Suprapubic skin (tissue), 4 donors: ENCODE data around the gene NAPA. TPM values are rescaled to one million over a fixed set of nuclear protein-coding genes. Genes with fewer than 3 reads are reported as not detected.

ENCODE experiments used
- DNase-seq, 2 donors: peaks; one replicate each; pipeline ENCODE4 v3.0.0-alpha.2; 2019; ENCODE audit warnings: low spot score in 2 of 2
- H3K27ac ChIP-seq: fragments of 200-600 bp; sonication (generic); one replicate; pipeline ENCODE4 v1.5.1; 2019
- H3K27me3 ChIP-seq: fragments of 200-600 bp; sonication (generic); one replicate; pipeline ENCODE4 v1.5.1; 2019
- H3K36me3 ChIP-seq: fragments of 200-600 bp; sonication (generic); one replicate; pipeline ENCODE4 v1.5.1; 2019
- H3K4me1 ChIP-seq: fragments of 200-600 bp; sonication (generic); one replicate; pipeline ENCODE4 v1.5.1; 2019
- H3K4me3 ChIP-seq: fragments of 200-600 bp; sonication (generic); one replicate; pipeline ENCODE4 v1.5.1; 2019; ENCODE audit warnings: mild to moderate bottlenecking
- H3K9me3 ChIP-seq: fragments of 200-600 bp; sonication (generic); one replicate; pipeline ENCODE4 v1.5.1; 2019
- CTCF ChIP-seq, 2 donors: fragments of 200-600 bp in 1 of 2; fragments of 450-650 bp in 1 of 2; sonication (generic) in 1 of 2; IDR thresholded peaks; one replicate each; pipeline ENCODE4 v1.5.1; 2016 to 2019; ENCODE audit warnings: antibody characterized with exemption in 2 of 2, mild to moderate bottlenecking in 1 of 2, moderate library complexity in 1 of 2
- EP300 ChIP-seq: sonication (generic); formaldehyde crosslinking; IDR thresholded peaks from one replicate; pipeline ENCODE4 v1.6.1; 2017; ENCODE audit warnings: antibody characterized with exemption
- POLR2A ChIP-seq, 2 donors: fragments of 450-650 bp; IDR thresholded peaks; one replicate each; pipeline ENCODE4 v1.6.1; 2017; ENCODE audit warnings: antibody characterized with exemption in 2 of 2, mild to moderate bottlenecking in 2 of 2, moderate library complexity in 2 of 2
- POLR2AphosphoS5 ChIP-seq, 3 donors: sonication (generic); formaldehyde crosslinking; IDR thresholded peaks; one replicate each; pipeline ENCODE4 v1.6.1; 2017; ENCODE audit warnings: antibody characterized with exemption in 3 of 3
- WGBS: methylation state at CpG from one replicate; pipeline ENCODE4 v1.1.5; 2018; 5-methylcytosine and 5-hydroxymethylcytosine counted together
- total RNA-seq, 4 donors: library from RNA; depleted of rRNA; stranded (reverse); fragments of >200 nt; gene quantifications; one replicate each; pipeline ENCODE4 v1.1.0, GENCODE V29; 2016

The NAPA gene
- total RNA-seq, 4 donors from 2014 or later = 170 to 232 (median 193) TPM

GRCh38 chr19:47443331-47443730, 71.5 kb downstream of the NAPA start:
- 59% methylated on average over 12 of the region's 12 CpGs for WGBS
- H3K36me3 ChIP-seq = no peaks in the 10 kb centered on the region
- DNase-seq = no peak
- H3K9me3 ChIP-seq = no peaks in the 10 kb centered on the region
- no peak overlapping the region for H3K4me3 ChIP-seq
- TF ChIP-seq CTCF (IDR thresholded peaks at IDR 0.05) (no peak), POLR2A (IDR thresholded peaks at IDR 0.05) (no peak), POLR2AphosphoS5 (IDR thresholded peaks at IDR 0.05) (no peak)
- peaks cover 82% of the 10 kb centered on the region for H3K27me3 ChIP-seq
- H3K4me1 ChIP-seq = peaks cover 26% of the 10 kb centered on the region
- no peak overlapping the region for H3K27ac ChIP-seq

GRCh38 chr19:47438793-47439220, 76.1 kb downstream of the NAPA start:
- Histone ChIP-seq H3K4me1 (no peaks in the 10 kb centered on the region), H3K27me3 (peaks cover 64% of the 10 kb centered on the region), H3K9me3 (no peaks in the 10 kb centered on the region), H3K4me3 (no peak overlapping the region), H3K36me3 (no peaks in the 10 kb centered on the region), H3K27ac (no peak overlapping the region)
- no peak for DNase-seq
- TF ChIP-seq POLR2AphosphoS5 (IDR thresholded peaks at IDR 0.05) = no peak
- TF ChIP-seq EP300 = no peak
- WGBS = 46% methylated on average over 4 of the region's 5 CpGs

Other genes with a start within 250 kb of the NAPA start
- 10 to 100 TPM in 2 of 4 donors, 1 to 10 TPM in 2; 6.6 to 13.5 (median 10.6) TPM for gene INAFM1, start 240.2 kb downstream of the NAPA start, total RNA-seq
- gene C5AR1, start 205.2 kb downstream of the NAPA start, total RNA-seq = 1 to 10 TPM; 1.2 to 2.4 (median 1.5) TPM
- 1 to 10 TPM in 2 of 4 donors, under 1 TPM in 2; 0.68 to 3.1 (median 1.5) TPM for gene C5AR2, start 182.9 kb downstream of the NAPA start, total RNA-seq
- gene DHX34, start 165.7 kb downstream of the NAPA start, total RNA-seq = 10 to 100 TPM; 21.6 to 32.2 (median 25.3) TPM
- gene MEIS3, start 95.5 kb downstream of the NAPA start, total RNA-seq = 1 to 10 TPM; 1.6 to 5.5 (median 3.1) TPM
- 1 to 10 TPM in 1 of 4 donors, under 1 TPM in 2, not detected in 1; 0.26 to 1.2 (median 0.38) TPM for gene SLC8A2, start 43.2 kb downstream of the NAPA start, total RNA-seq
- 10 to 100 TPM in 1 of 4 donors, 1 to 10 TPM in 3; 4.3 to 16.3 (median 5.9) TPM for gene KPTN, start 30.8 kb downstream of the NAPA start, total RNA-seq
- under 1 TPM in 3 of 4 donors, not detected in 1; 0.49 to 0.80 (median 0.51) TPM for gene ZNF541, start 58.1 kb upstream of the NAPA start, total RNA-seq
- 10 to 100 TPM; 10.7 to 33.6 (median 22.9) TPM for gene BICRA, start 94.1 kb upstream of the NAPA start, total RNA-seq
- 10 to 100 TPM; 48.5 to 84.7 (median 70.5) TPM for gene EHD2, start 198.4 kb upstream of the NAPA start, total RNA-seq
- gene NOP53, start 230.5 kb upstream of the NAPA start, total RNA-seq = 100 to 1,000 TPM; 329 to 412 (median 356) TPM